ENCODE data around the gene XNDC1N. TPM values are rescaled to one million over a fixed set of nuclear protein-coding genes. Genes with fewer than 3 reads are reported as not detected.
"Not testable (repeated sequence)": the region's sequence is repeated elsewhere in the genome, so short reads cannot be mapped to it uniquely, and the experiment has no call there.

The XNDC1N gene
- total RNA-seq, 4 donors from 2014 or later, result 0.75 to 15.9 (median 2.2) TPM

DNA sequence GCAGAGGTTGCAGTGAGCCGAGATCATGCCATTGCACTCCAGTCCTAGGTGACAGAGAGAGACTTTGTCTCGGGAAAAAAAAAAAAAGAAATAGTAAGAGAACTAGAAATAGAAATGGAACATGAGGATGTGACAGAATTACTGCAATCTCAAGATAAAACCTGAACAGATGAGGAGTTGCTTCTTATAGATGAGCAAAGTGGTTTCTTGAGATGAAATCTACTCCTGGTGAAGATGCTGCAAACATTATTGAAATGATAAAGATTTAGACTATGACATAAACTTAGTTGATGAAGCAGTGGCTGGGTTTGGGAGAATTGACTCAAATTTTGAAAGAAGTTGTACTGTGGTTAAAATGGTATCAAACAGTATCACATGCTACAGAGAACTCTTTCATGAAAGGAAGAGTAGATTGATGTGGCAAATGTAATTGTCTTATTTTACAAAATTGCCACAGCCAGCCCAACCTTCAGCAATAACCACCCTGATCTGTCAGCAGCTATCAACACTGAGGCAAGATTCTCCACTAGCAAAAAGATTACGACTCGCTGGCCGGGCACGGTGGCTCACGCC is 13.7 kb downstream of the XNDC1N start:
- H3K27ac ChIP-seq, result no peak overlapping the region
- in situ Hi-C loops (cut with MboI; ENCODE audit: low sequenced_read_pairs in 4 of 4), result no loop called here
- H3K4me1 ChIP-seq, result no peaks in the 10 kb centered on the region
- DNase-seq (no peak), ATAC-seq (no peak)
- H3K4me3 ChIP-seq, result no peak overlapping the region
- TF ChIP-seq POLR2A (IDR thresholded peaks at IDR 0.05), result no peak
- TF ChIP-seq, protein P1, sequence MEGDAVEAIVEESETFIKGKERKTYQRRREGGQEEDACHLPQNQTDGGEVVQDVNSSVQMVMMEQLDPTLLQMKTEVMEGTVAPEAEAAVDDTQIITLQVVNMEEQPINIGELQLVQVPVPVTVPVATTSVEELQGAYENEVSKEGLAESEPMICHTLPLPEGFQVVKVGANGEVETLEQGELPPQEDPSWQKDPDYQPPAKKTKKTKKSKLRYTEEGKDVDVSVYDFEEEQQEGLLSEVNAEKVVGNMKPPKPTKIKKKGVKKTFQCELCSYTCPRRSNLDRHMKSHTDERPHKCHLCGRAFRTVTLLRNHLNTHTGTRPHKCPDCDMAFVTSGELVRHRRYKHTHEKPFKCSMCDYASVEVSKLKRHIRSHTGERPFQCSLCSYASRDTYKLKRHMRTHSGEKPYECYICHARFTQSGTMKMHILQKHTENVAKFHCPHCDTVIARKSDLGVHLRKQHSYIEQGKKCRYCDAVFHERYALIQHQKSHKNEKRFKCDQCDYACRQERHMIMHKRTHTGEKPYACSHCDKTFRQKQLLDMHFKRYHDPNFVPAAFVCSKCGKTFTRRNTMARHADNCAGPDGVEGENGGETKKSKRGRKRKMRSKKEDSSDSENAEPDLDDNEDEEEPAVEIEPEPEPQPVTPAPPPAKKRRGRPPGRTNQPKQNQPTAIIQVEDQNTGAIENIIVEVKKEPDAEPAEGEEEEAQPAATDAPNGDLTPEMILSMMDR (IDR thresholded peaks at IDR 0.05 in 4 of 5, conservative IDR thresholded peaks at IDR 0.05 in 1 of 5), result no peak
- peaks cover 0 to 38% of the 10 kb centered on the region in 2 donors for H3K36me3 ChIP-seq
- intact Hi-C loops (cut with DNase I; ENCODE audit: low total_unique reads), result no loop called here
- no peaks in the 10 kb centered on the region for H3K9me3 ChIP-seq
- H3K27me3 ChIP-seq, result no peaks in the 10 kb centered on the region

GRCh38 chr11:71913756-71914526 is 14.5 kb downstream of the XNDC1N start:
- intact Hi-C loops (cut with DNase I; ENCODE audit: low total_unique reads), result no loop called here
- Histone ChIP-seq H3K9me3 (no peaks in the 10 kb centered on the region), H3K4me3 (no peak overlapping the region), H3K36me3 (peaks cover 0 to 38% of the 10 kb centered on the region in 2 donors), H3K27ac (no peak overlapping the region), H3K27me3 (no peaks in the 10 kb centered on the region), H3K4me1 (no peaks in the 10 kb centered on the region)
- ATAC-seq, result no peak
- DNase-seq, result no peak
- in situ Hi-C loops (cut with MboI; ENCODE audit: low sequenced_read_pairs in 4 of 4), result no loop called here
- TF ChIP-seq POLR2A (IDR thresholded peaks at IDR 0.05), result no peak
- TF ChIP-seq, protein P1 (IDR thresholded peaks at IDR 0.05 in 4 of 5, conservative IDR thresholded peaks at IDR 0.05 in 1 of 5), result no peak

GRCh38 chr11:71911986-71912340 is 16.4 kb downstream of the XNDC1N start:
- H3K9me3 ChIP-seq; H3K27ac ChIP-seq; intact Hi-C loops (cut with DNase I; ENCODE audit: low total_unique reads); H3K27me3 ChIP-seq; ATAC-seq; H3K4me3 ChIP-seq; in situ Hi-C loops (cut with MboI; ENCODE audit: low sequenced_read_pairs in 4 of 4); H3K4me1 ChIP-seq; DNase-seq: not testable (repeated sequence)
- H3K36me3 ChIP-seq, result peaks cover 0 to 26% of the 10 kb centered on the region in 2 donors

- H3K27me3 ChIP-seq; H3K27ac ChIP-seq; ATAC-seq; DNase-seq; H3K4me3 ChIP-seq; in situ Hi-C loops (cut with MboI; ENCODE audit: low sequenced_read_pairs in 4 of 4); intact Hi-C loops (cut with DNase I; ENCODE audit: low total_unique reads); H3K4me1 ChIP-seq; H3K9me3 ChIP-seq: not testable (repeated sequence)
- H3K36me3 ChIP-seq, result peaks cover 0 to 26% of the 10 kb centered on the region in 2 donors
These were observed 16.9 kb downstream of the XNDC1N start for GRCh38 chr11:71911321-71911985.

GRCh38 chr11:71910775-71911174 is 17.6 kb downstream of the XNDC1N start:
- H3K9me3 ChIP-seq; H3K27me3 ChIP-seq; DNase-seq; H3K4me3 ChIP-seq; ATAC-seq; H3K27ac ChIP-seq; H3K4me1 ChIP-seq; intact Hi-C loops (cut with DNase I; ENCODE audit: low total_unique reads); in situ Hi-C loops (cut with MboI; ENCODE audit: low sequenced_read_pairs in 4 of 4): not testable (repeated sequence)
- H3K36me3 ChIP-seq, result peaks cover 0 to 26% of the 10 kb centered on the region in 2 donors

DNA sequence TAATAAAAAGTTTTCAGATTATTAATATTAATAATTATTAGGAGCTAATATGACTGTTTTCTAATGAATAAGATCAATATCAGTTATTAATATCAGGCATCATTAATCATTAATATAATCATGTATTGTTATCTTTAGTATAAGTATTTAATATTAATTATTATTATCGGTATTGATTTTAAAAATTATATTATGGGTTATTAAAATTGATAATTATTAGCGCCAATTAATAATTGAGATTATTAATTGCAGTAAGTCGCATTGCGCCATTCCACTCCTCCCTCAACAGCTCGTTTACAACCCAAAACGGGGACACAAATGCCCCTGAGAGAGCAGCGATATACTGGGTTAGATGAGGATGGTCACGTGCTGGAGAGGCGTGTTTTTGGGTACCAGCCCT is 20.2 kb downstream of the XNDC1N start:
- TF ChIP-seq POLR2A (IDR thresholded peaks at IDR 0.05), result no peak
- TF ChIP-seq, protein P1 (IDR thresholded peaks at IDR 0.05 in 4 of 5, conservative IDR thresholded peaks at IDR 0.05 in 1 of 5), result no peak
- H3K36me3 ChIP-seq, result peaks cover 0 to 10% of the 10 kb centered on the region in 2 donors
- DNase-seq, result no peak
- intact Hi-C loops (cut with DNase I; ENCODE audit: low total_unique reads), result no loop called here
- H3K9me3 ChIP-seq, result no peaks in the 10 kb centered on the region
- no peaks in the 10 kb centered on the region for H3K4me1 ChIP-seq
- H3K27me3 ChIP-seq, result no peaks in the 10 kb centered on the region
- ATAC-seq, result no peak
- in situ Hi-C loops (cut with MboI; ENCODE audit: low sequenced_read_pairs in 4 of 4), result no loop called here
- no peak overlapping the region for H3K27ac ChIP-seq
- H3K4me3 ChIP-seq, result no peak overlapping the region

All from gastrocnemius medialis (tissue), 4 donors.